Skeletal muscle cell (primary cell): ENCODE results near the gene GOLGA6A.
"Not testable (repeated sequence)": the region's sequence is repeated elsewhere in the genome, so short reads cannot be mapped to it uniquely, and the experiment has no call there.

Experiments
- DNase-seq: peaks from one replicate; pipeline ENCODE4 v3.0.0-alpha.2; 2010; ENCODE audit warnings: low read depth
- H3K4me3 ChIP-seq: 2 replicates; pipeline ENCODE4 v1.5.1; 2011; ENCODE audit warnings: low read depth, mild to moderate bottlenecking, control low read depth, low read length, moderate library complexity

GOLGA6A gene

GRCh38 chr15:74109713-74110112 is 27.4 kb upstream of the GOLGA6A start:
- H3K4me3 ChIP-seq: no peak overlapping the region
- no peak for DNase-seq

- H3K4me3 ChIP-seq, DNase-seq: not testable (repeated sequence)
Measured at GRCh38 chr15:74108611-74109010, 26.3 kb upstream of the GOLGA6A start.

GRCh38 chr15:74108111-74108510 is 25.8 kb upstream of the GOLGA6A start:
- DNase-seq: no peak

GRCh38 chr15:74099963-74100733 is 17.8 kb upstream of the GOLGA6A start:
- H3K4me3 ChIP-seq: peak overlapping the region; percentile 37
- DNase-seq: peak; percentile 62

More at GRCh38 chr15:74108111-74108510, 25.8 kb upstream of the GOLGA6A start:
- H3K4me3 ChIP-seq: no peak overlapping the region

- not testable (repeated sequence) for DNase-seq, H3K4me3 ChIP-seq
Measured at GRCh38 chr15:74096753-74097474, 14.6 kb upstream of the GOLGA6A start.

- not testable (repeated sequence) for H3K4me3 ChIP-seq, DNase-seq
Measured at GRCh38 chr15:74095610-74096009, 13.3 kb upstream of the GOLGA6A start.

- H3K4me3 ChIP-seq, DNase-seq: not testable (repeated sequence)
Measured at GRCh38 chr15:74094567-74094966, 12.2 kb upstream of the GOLGA6A start.

GRCh38 chr15:74075781-74076180 is 6.6 kb downstream of the GOLGA6A start:
- not testable (repeated sequence) for DNase-seq, H3K4me3 ChIP-seq

- not testable (repeated sequence) for DNase-seq, H3K4me3 ChIP-seq
Measured at GRCh38 chr15:74072614-74073337, 9.6 kb downstream of the GOLGA6A start.

- H3K4me3 ChIP-seq, DNase-seq: not testable (repeated sequence)
Measured at GRCh38 chr15:74072132-74072531, 10.2 kb downstream of the GOLGA6A start.

- DNase-seq, H3K4me3 ChIP-seq: not testable (repeated sequence)
Measured at GRCh38 chr15:74071645-74072044, 10.7 kb downstream of the GOLGA6A start.

- H3K4me3 ChIP-seq, DNase-seq: not testable (repeated sequence)
Measured at GRCh38 chr15:74065684-74066411, 16.5 kb downstream of the GOLGA6A start.

- DNase-seq, H3K4me3 ChIP-seq: not testable (repeated sequence)
Measured at GRCh38 chr15:74064822-74065221, 17.5 kb downstream of the GOLGA6A start.

- not testable (repeated sequence) for H3K4me3 ChIP-seq, DNase-seq
Measured at GRCh38 chr15:74064183-74064582, 18.2 kb downstream of the GOLGA6A start.

- DNase-seq, H3K4me3 ChIP-seq: not testable (repeated sequence)
Measured at GRCh38 chr15:74063425-74064146, 18.8 kb downstream of the GOLGA6A start.

- DNase-seq: no peak
- no peak overlapping the region for H3K4me3 ChIP-seq
Measured at GRCh38 chr15:74062671-74063070, 19.7 kb downstream of the GOLGA6A start.

GRCh38 chr15:74062236-74062635 is 20.1 kb downstream of the GOLGA6A start:
- DNase-seq: no peak
- no peak overlapping the region for H3K4me3 ChIP-seq

- H3K4me3 ChIP-seq: no peak overlapping the region
- DNase-seq: no peak
Measured at GRCh38 chr15:74060251-74060650, 22.1 kb downstream of the GOLGA6A start.
